Tibial nerve (tissue), 4 donors: ENCODE results near the gene CCDC174. TPM values are rescaled to one million over a fixed set of nuclear protein-coding genes. Genes with fewer than 3 reads are reported as not detected.

ENCODE experiments used
- DNase-seq, 2 donors: peaks; one replicate each; pipeline ENCODE4 v3.0.0-alpha.2; 2019; ENCODE audit warnings: low spot score in 2 of 2
- H3K27ac ChIP-seq, 4 donors: fragments of 200-600 bp; sonication (generic) in 3 of 4; one replicate each; pipeline ENCODE4 v1.5.1; 2017 to 2019; ENCODE audit warnings: mild to moderate bottlenecking in 1 of 4
- H3K27me3 ChIP-seq, 2 donors: fragments of 200-600 bp; sonication (generic) in 1 of 2; one replicate each; pipeline versions ENCODE4 v1.5.1 to v1.6.0; 2017 to 2019
- H3K36me3 ChIP-seq, 3 donors: fragments of 200-600 bp; sonication (generic); one replicate each; pipeline ENCODE4 v1.5.1; 2018 to 2019
- H3K4me1 ChIP-seq, 4 donors: fragments of 200-600 bp; sonication (generic) in 3 of 4; one replicate each; pipeline ENCODE4 v1.5.1; 2017 to 2019
- H3K4me3 ChIP-seq, 4 donors: fragments of 200-600 bp; sonication (generic) in 3 of 4; one replicate each; pipeline ENCODE4 v1.5.1; 2017 to 2019; ENCODE audit warnings: mild to moderate bottlenecking in 1 of 4, moderate library complexity in 1 of 4
- H3K9me3 ChIP-seq, 4 donors: fragments of 200-600 bp; sonication (generic) in 3 of 4; one replicate each; pipeline ENCODE4 v1.5.1; 2017 to 2019
- CTCF ChIP-seq, 5 experiments: fragments of 200-600 bp in 3 of 5; fragments of 450-650 bp in 2 of 5; sonication (generic) in 3 of 5; IDR thresholded peaks; one replicate each; pipeline ENCODE4 v1.5.1; 2016 to 2019; ENCODE audit warnings: antibody characterized with exemption in 5 of 5, mild to moderate bottlenecking in 3 of 5, moderate library complexity in 2 of 5
- EP300 ChIP-seq, 2 donors: sonication (generic); formaldehyde crosslinking; IDR thresholded peaks; one replicate each; pipeline ENCODE4 v1.6.1; 2017; ENCODE audit warnings: antibody characterized with exemption in 2 of 2, mild to moderate bottlenecking in 1 of 2
- POLR2A ChIP-seq, 2 donors: fragments of 450-650 bp; IDR thresholded peaks; one replicate each; pipeline ENCODE4 v1.6.1; 2017; ENCODE audit warnings: antibody characterized with exemption in 2 of 2, mild to moderate bottlenecking in 2 of 2, moderate library complexity in 2 of 2
- WGBS, 2 donors: methylation state at CpG; one replicate each; pipeline ENCODE4 v1.1.5; 2018; 5-methylcytosine and 5-hydroxymethylcytosine counted together
- total RNA-seq, 4 donors: library from RNA; depleted of rRNA; stranded (reverse); fragments of >200 nt; gene quantifications; one replicate each; pipeline ENCODE4 v1.1.0, GENCODE V29; 2016

CCDC174 gene
- total RNA-seq, 4 donors from 2014 or later: 13.5 to 34.3 (median 27.1) TPM

DNA sequence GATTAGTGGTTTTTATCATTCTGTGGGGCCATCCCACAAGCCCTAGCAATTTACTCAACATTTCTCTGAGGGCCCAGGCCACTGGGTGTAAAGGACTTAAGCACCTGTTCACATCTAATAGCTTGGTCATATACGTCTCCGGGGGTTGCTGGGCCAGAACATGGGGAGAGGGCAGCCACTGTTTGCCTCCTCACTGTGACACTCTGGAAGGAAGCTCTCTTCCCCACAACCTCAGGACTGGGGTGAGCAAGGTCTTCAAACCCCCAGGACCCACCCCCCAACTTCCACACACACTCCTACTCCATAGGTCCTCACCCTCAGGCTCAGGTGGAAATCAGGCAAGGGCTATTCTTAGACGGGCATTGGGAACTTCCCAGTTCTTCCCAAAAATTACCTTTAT is 52.2 kb downstream of the CCDC174 start:
- Histone ChIP-seq H3K4me1 (no peaks in the 10 kb centered on the region), H3K36me3 (peaks cover 0 to 11% (median 0%) of the 10 kb centered on the region in 3 donors), H3K27ac (no peak overlapping the region), H3K4me3 (no peak overlapping the region), H3K27me3 (no peaks in the 10 kb centered on the region), H3K9me3 (peaks cover 0 to 7% (median 0%) of the 10 kb centered on the region in 4 donors)
- DNase-seq: no peak
- WGBS, 2 donors: 87 to 93% methylated on average over 3 of the region's 3 CpGs
- TF ChIP-seq CTCF (IDR thresholded peaks at IDR 0.05) (no peak), POLR2A (IDR thresholded peaks at IDR 0.05) (no peak), EP300 (IDR thresholded peaks at IDR 0.05) (no peak)

GRCh38 chr3:14706096-14706495 is 54.5 kb downstream of the CCDC174 start:
- DNase-seq: no peak
- Histone ChIP-seq H3K36me3 (peaks cover 0 to 13% (median 0%) of the 10 kb centered on the region in 3 donors), H3K27ac (no peak overlapping the region), H3K27me3 (no peaks in the 10 kb centered on the region), H3K4me3 (no peak overlapping the region), H3K9me3 (peaks cover 0 to 8% (median 0%) of the 10 kb centered on the region in 4 donors), H3K4me1 (no peaks in the 10 kb centered on the region)
- no peak for TF ChIP-seq EP300 (IDR thresholded peaks at IDR 0.05)
- no peak for TF ChIP-seq CTCF (IDR thresholded peaks at IDR 0.05)
- no peak for TF ChIP-seq POLR2A (IDR thresholded peaks at IDR 0.05)
- 42 to 47% methylated on average over 5 of the region's 5 CpGs for WGBS, 2 donors

DNA sequence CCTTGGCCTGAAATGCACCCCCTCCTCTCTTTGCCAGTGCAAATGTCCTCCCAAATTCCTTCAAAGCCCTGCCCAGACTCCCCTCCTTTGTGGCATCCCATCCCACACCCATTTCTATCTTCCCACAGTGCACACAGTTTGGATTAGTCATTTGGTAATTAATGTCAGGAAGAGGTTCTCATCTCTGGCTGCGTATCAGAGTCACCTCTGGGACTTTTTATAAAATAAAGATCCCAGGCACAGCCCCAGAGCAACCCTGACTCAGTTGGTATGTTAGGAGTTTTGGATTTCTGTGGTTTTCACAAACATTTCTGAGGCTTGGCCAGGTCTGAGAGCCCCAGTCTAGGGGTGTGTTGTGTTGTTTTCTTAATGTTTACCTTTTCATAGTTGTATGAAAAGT is 65.0 kb downstream of the CCDC174 start:
- H3K4me1 ChIP-seq: no peaks in the 10 kb centered on the region
- H3K9me3 ChIP-seq: peaks cover 0 to 18% (median 1%) of the 10 kb centered on the region in 4 donors
- no peaks in the 10 kb centered on the region for H3K27me3 ChIP-seq
- no peak for TF ChIP-seq POLR2A (IDR thresholded peaks at IDR 0.05)
- no peak for TF ChIP-seq CTCF (IDR thresholded peaks at IDR 0.05)
- no peak overlapping the region for H3K4me3 ChIP-seq
- no peak overlapping the region for H3K27ac ChIP-seq
- peaks cover 0 to 14% (median 0%) of the 10 kb centered on the region in 3 donors for H3K36me3 ChIP-seq
- 52 to 63% methylated on average over 1 of the region's 1 CpG for WGBS, 2 donors
- DNase-seq: no peak

DNA sequence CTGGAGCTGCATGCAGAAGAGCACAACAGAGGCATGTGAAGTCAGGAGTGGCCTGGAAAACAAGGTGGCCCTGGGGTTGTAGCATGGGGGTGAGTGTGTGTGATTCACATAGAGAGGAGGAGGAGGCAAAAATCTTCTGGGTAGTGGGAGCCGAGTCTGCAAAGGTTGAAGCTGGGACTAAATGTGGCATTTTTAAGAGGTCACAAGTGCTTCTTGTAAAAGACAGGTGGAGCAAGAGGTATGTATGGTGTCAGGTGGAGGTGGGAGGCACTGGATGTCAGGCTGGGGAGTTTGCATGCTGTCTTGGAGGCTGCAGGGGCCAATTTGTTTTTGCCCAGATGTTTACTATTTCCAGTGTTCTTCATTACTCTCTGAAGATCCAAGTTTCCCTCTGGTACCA is 65.7 kb downstream of the CCDC174 start:
- WGBS, 2 donors: 60 to 64% methylated on average over 1 of the region's 1 CpG
- Histone ChIP-seq H3K36me3 (peaks cover 0 to 17% (median 0%) of the 10 kb centered on the region in 3 donors), H3K4me3 (no peak overlapping the region), H3K9me3 (peaks cover 0 to 18% (median 0%) of the 10 kb centered on the region in 4 donors), H3K27ac (no peak overlapping the region), H3K27me3 (no peaks in the 10 kb centered on the region), H3K4me1 (no peaks in the 10 kb centered on the region)
- TF ChIP-seq POLR2A (IDR thresholded peaks at IDR 0.05) (no peak), CTCF (IDR thresholded peaks at IDR 0.05) (no peak), EP300 (IDR thresholded peaks at IDR 0.05) (no peak)
- DNase-seq: no peak

- 89 to 90% methylated on average over 2 of the region's 2 CpGs for WGBS, 2 donors
- Histone ChIP-seq H3K9me3 (peaks cover 0 to 6% (median 0%) of the 10 kb centered on the region in 4 donors), H3K27me3 (no peaks in the 10 kb centered on the region), H3K27ac (no peak overlapping the region), H3K36me3 (peaks cover 0 to 18% (median 0%) of the 10 kb centered on the region in 3 donors), H3K4me3 (no peak overlapping the region), H3K4me1 (no peaks in the 10 kb centered on the region)
- DNase-seq: no peak
- TF ChIP-seq EP300 (IDR thresholded peaks at IDR 0.05): no peak
- no peak for TF ChIP-seq POLR2A (IDR thresholded peaks at IDR 0.05)
- no peak for TF ChIP-seq CTCF (IDR thresholded peaks at IDR 0.05)
Observed at GRCh38 chr3:14718539-14718938, 67.0 kb downstream of the CCDC174 start.
